GM21528 (cell line): ENCODE results near the gene KRT31.
"Not testable (repeated sequence)": the region's sequence is repeated elsewhere in the genome, so short reads cannot be mapped to it uniquely, and the experiment has no call there.

Experiments used
- ATAC-seq: cut with Tn5 transposase; IDR thresholded peaks from one replicate; pipeline ENCODE4 v1.9.1; 2021; ENCODE audit warnings: mild to moderate bottlenecking, moderate library complexity; ENCODE audit not compliant: unreplicated experiment, low FRiP score

KRT31 gene

DNA sequence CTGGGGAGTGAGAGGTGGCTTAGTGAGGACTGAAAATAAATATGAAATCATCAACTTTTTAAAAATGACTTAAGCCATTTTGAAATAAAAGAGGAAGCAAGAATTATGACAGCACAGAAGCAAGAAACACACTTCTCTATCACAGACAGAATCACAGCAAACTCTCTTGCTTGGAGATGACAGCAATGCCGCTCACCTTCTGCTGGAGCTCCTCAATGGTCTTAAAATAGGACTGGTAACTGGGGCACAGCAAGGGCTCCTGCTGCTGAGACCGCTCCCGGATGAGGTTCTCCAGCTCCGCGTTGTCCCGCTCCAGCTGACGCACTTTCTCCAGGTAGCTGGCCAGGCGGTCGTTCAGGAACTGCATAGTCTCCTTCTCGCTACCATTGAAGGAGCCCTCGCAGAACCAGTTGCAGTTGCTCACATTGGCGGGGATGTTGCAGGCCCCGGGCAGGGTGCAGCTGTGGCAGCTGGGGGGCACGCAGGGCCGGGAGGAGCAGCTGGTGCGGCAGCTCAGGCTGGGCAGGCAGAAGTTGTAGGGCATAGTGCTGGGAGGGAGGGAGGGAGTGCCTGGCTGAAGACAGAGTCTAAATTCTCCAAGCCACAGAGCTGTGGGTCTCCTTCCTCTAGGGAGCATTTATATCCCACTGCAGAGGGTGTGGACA, at the start of gene KRT31:
Gene KRT31, minus strand, starts transcription at position 613 of the 665 bp plus-strand sequence. Its CDS starts 69 bp downstream, at position 544.
- ATAC-seq = no peak

DNA sequence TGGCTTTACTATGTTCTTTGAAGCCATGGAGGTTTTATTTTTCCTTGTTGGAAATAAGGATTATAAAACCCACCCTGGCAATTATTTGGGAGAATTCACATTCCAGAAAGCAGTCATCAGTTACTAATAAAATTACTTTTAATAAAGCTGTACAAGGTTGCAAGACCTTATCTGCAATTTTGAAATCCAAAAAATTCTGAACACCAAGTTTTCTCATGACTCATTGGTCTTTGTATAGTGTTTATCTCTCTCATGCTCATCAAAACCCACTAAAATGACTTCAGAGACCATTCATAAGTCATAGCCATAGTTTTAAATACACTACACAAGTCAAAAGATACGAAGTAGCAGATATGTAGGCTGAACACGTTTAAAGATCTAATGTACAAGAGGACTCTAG, 49.4 kb upstream of the KRT31 start:
- ATAC-seq = no peak

DNA sequence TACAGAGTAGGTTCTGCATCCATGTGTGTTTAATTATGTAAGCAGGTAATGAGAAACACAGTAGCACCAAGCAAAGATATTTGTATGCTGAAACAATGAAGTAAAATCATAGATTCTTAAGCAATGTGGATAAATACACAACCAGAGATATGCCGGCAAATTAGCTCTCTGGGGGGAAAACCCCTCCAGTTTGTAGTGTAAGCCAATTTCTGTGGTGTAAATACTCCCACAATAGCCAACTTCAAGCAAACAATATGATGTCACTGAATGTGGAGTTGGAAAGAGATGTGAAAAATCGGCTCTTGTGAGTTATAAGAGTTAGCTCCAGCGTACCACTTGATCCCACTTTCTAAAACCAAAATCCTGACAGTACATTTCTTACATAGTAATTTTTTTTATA, 47.2 kb upstream of the KRT31 start:
- no peak for ATAC-seq

DNA sequence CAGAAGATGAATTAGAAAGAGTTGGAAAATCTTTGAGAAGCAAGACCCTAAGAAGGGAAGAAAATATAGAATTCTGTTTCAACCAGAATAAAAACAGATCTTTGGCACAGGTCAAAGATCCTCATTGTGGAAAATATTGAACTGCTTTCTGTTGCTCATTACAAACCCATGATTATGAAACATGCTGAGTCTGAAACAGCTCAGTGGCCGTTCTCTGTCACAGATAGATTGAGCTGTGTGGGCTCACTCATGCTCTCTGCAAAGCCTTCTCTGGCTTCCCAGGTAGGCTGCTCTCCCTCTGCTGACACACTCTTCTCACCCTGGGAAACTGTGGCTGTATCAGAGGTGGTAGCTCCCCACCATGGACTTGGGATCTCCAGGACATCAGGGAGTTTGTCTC, 46.8 kb upstream of the KRT31 start:
- no peak for ATAC-seq

DNA sequence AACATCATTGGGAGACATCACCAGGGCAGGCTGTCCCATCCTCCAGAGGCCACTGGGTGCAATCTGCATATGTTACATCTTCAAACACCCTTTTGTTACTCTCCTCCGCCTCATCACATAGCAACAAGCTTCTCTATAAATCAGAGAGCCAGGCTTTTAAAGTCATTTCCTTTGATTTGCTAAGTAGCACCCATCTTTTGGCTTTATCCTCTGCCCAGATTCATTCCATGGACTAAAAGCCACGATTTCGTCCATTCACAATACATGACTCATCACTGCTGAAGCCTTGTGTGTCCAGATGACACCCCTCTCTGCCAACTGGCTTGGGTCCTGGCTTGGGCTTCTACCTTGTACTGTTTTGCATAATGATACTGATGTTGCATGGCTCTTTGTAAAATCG, 45.3 kb upstream of the KRT31 start:
- no peak for ATAC-seq

DNA sequence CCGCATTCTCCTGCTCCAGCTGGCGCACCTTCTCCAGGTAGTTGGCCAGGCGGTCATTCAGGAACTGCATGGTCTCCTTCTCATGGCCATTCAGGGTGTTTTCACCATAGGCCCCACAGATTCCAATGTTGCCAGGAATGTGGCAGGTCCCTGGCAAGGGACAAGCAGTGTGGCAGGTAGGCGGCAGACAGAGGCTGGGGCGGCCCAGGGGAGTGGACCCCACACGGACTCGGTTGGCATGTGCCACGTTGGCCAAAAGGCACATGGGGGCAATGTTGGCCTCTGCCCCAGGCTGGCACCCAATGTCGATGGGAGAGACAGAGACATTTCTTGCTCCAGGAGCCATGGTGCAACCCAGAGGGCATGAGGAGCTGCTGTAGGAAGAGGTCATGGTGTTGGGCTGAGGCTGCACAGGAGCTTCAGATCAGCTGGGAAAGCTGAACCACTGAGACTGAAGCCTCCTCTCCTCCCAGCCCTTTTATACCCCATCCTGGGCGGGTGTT, 43.2 kb upstream of the KRT31 start, which contains the start of gene KRT38:
Gene KRT38, minus strand, starts transcription at position 453 of the 503 bp plus-strand sequence. Its CDS starts 62 bp downstream, at position 391.
- no peak for ATAC-seq

DNA sequence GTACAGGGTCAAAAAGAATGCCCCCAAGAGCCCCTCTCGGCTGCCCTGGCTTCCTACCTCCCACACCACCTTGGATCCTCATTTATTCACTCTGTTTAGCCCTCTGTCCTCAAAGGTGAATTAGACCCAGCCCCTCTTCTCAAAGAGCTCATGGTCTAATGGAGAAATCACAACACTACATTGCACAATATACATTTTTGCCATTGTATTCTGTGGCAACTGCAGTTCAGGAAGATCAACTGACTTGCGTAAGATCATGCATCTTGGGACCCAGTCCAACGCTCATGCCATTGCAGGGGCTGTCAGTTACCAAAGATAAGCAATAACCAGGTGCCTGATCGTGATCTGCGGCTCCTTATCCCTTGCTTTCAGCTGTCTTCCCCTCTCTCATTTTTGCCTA, 42.0 kb upstream of the KRT31 start:
- ATAC-seq = no peak

DNA sequence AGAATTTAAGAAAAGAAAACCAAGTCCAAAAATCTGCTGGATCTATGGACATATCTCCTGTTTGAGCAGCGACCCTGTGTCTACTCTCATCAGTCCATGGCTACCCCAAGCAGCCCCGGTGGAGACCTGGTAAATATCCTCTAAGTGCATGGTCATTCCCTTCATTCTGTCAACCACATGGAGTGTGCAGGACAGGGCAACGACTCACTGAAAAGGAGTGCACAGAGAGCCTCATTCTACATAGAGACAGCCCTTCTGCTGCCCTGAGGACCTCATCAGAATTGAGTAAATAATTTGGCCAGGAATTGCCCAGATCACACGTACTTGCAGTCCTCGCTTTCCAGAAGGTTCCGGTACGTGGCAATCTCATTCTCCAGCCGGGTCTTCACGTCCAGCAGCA, 40.4 kb upstream of the KRT31 start:
- no peak for ATAC-seq

DNA sequence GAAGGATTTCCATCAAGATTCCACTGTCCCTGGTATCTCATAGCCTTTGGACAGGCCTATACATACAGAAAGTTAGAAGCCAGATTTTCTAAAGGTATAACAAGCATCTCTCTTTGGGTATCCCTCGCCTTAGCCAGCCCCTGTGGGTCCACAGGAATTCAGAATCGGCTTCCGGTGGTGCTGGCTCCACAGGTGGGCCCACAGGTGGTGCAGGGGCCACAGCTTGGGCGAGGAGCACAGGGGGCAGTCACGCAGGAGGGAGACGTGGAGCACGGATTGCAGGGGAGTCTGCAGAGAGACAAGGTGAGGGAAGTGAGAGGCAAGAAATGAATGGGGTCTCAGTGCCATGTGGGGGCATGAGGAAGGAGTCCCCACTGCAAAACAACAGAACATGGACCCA, 39.8 kb upstream of the KRT31 start:
- no peak for ATAC-seq

DNA sequence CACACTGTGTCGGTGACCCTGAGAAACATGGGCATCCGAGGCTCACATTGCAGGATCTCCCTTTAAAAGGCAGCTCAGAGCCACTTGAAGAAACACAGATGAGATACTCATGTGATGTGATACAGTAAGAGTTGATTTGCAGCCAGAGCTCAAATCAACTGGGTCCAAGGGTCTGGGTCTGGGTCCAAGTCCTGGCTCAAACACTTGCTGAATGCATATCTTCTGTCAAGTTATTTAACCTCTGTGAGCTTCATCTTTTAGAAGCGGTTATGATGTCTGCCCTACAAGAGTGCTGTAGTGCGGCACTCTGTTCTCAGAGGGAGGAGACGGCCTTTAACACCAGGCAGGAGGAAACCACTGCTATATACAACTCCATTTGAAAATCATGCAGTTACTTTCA, 37.0 kb upstream of the KRT31 start:
- ATAC-seq = no peak

DNA sequence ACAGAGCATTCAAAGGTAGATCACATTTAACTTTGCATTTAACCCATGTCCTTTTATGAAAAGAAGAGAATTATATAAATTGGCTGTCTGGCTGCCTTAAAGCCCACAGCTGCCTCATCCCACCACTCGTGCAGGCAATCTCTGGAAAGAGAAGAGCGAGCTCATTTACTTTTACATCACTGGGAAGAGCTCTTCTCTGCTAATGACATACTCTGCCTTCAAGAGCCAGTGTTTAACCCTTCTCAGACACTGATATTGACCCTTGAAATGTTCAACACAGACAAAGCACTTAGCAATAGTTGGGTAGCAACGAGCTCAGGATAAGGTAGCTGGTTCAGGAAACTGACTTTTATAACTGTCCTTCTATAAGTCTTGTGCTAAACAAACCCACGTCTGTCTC, 36.6 kb upstream of the KRT31 start:
- ATAC-seq = no peak

DNA sequence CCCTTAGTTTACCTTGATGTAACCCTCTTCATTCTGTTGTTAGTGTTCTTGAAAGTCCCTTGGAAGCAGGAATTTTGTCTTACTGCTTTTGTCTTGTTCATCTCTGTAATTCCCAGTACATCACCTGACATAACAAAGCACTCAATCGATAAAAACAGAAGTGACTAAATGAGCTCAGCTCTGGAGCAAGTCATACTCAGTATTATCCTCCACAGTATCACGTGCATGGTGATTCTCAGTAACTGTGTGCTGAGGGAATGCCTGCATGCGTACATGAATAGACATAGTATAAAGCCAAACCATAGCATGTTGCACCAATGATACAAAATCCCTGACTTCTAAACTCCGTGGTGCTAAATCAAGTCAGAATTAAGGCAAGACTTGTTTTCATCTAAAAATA, 36.2 kb upstream of the KRT31 start:
- ATAC-seq = no peak

DNA sequence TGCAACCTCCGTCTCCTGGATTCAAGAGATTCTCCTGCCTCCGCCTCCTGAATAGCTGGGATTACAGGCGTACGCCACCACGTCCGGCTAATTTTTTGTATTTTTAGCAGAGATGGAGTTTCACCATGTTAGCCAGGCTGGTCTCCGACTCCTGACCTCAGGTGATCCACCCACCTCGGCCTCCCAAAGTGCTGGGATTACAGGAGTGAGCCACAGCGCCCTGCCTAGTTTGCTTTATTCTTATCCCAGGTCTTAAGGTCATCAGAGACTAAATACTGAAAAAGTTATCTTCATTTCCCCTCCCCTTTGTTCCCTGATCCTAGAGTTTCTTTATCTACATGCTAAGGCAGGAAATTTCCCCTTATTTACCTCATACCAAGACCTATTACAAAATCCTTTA, 33.0 kb upstream of the KRT31 start:
- ATAC-seq = not testable (repeated sequence)

DNA sequence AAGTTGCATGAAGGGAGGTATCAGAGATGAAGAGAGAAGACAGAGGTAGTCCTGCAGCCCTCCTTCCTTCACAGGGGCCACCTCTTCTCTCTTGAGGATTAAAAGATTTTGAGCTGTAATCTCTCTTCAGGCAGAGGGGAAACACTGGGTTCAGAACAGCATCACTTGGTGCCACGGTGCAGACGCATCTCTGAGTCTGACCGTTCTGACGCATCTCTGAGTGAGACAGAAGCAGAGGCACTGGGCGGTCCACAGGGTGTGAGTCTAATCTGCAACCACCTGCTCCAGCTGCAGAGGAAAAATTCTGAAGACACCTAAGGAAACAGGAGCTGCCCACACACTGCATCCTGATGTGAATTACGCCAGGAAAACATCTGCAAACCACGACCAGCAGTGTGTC, 32.3 kb upstream of the KRT31 start:
- no peak for ATAC-seq

DNA sequence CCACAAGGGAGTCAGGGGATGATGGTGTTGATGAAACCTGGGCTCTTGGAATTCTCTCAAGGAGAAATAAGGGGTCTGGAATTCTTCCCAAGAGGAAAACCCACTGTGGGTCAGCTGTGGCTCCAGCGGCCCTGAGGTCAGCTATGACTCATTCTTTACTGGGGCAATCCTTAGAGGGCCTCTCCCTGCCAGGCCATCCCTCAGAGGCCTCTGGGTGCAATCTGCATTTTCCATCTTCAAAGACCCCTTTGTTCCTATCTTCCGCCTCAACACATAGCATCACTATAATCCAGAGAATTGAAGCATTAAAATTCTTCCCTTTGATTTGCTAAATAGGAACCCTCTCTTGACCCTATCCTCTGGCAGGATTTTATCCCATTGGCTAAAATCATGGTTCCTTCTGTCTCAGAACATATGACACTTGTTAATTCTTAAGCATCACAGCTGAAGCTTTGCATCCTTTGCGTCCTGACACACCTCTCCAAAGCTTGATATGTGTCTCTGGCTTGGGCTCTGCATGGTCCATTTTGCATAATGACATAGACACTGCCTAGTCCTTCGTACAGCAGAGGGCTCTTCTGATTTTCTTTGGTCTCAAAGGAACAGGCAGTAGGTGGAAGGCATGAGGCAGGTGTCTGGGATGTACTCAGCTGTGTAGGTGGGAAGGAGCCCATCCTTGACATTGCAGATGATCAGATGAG, 31.3 kb upstream of the KRT31 start:
- no peak for ATAC-seq

DNA sequence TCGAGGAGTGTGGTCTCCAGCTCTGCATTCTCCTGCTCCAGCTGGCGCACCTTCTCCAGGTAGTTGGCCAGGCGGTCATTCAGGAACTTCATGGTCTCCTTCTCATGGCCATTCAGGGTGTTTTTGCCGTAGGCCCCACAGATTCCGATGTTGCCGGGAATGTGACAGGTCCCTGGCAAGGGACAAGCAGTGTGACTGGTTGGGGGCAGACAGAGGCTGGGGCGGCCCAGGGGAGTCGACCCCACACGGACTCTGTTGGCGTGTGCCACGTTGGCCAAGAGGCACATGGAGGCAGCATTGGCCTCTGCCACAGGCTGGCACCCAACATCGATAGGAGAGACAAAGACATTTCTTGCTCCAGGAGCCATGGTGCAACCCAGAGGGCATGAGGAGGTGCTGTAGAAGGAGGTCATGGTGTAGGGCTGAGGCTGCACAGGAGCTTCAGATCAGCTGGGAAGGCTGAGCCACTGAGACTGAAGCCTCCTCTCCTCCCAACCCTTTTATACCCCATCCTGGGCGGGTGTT, 26.8 kb upstream of the KRT31 start, which contains the start of gene KRT37:
Gene KRT37, minus strand, starts transcription at position 475 of the 525 bp plus-strand sequence. Its CDS starts 62 bp downstream, at position 413.
- ATAC-seq = no peak

DNA sequence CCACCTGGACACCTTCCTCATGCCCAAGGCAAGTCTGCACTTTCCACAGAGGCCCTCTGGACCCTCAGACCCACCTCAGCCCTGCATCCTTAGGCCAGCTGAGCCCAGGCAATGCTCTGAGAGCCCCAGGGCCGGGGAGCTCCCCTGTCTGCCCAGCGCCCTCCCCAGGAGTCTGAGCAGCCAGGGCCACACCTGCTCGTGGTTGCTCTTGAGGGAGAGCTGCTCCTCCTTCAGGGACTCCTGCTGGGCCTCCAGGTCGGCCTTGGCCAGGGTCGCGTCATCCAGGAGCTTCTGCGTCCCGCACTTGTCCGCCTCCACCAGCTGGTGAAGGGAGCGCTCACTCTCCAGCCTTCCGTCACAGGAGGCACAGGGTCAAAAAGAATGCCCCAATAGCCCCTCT, 25.2 kb upstream of the KRT31 start:
- ATAC-seq = not testable (repeated sequence)

DNA sequence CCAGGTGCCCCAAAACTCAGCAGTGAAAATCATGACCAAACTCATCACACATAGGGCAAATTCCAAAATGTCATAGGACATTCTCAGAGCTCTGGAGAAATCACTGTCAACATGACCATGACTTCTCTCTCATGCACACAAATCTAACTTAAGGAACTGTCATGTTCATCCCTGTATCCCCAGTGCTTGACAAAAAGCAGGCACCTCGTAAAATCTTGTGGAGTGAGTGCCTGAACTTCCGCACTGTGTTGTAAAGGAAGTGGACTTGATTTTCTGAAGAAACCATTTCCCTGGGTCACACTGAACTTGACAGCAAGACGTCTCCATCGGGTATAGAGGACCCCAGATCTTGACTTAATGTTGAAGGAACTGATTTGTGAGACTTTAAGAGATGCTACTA, 24.2 kb upstream of the KRT31 start:
- ATAC-seq = no peak

DNA sequence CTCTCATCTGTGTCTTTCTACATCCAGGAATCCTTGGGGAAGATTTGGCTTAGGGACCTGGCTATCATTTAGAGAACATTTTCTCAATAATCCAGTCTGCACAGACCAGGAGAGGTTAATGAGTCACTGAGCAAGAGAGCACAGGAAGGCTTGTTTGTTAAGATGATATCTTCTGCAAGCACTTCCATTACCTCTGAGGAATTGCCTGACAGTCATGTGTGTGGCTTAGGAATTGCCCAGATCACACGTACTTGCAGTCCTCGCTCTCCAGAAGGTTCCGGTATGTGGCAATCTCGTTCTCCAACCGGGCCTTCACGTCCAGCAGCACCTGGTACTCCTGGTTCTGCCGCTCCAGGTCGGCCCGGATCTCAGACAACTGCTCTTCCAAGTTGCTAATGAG, 23.7 kb upstream of the KRT31 start:
- ATAC-seq = no peak

DNA sequence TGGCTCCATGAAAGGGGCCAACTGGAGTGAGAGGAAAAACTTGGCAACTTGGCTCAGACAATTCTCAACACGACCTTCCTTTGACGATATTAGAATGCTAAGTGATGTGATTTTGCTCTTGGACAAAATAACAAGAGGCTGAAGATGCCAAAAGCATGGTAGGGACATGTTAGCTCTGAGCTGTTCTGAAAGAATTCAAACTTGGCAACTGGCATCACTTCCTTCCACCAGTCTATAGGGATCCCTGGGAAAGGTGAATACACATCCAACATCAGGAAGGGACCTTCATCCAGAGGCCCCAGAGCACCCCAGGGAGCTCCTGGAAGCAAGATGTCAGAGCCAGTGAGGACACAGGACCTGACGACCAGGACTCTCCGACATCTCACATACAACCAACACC, 22.7 kb upstream of the KRT31 start:
- no peak for ATAC-seq

DNA sequence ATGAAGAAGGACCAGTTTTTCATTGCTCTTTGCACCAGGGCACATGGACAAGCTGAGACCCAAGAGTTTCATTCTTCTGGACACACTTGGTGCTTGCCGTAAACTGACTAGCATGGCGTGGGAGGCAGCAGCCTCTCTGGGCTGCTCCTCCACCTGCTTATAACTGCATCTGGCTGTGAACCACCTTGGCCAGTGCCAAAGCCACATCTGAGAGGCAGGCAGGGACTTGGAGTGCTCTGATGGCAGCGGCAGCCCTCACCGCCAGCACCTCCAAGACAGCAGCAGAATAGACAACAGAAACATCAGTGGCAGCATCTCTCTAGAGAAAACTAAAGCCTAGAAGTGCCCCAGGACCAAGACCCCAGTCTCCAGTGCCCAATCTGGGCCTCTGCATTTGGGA, 22.3 kb upstream of the KRT31 start:
- no peak for ATAC-seq
